Epidermal melanocyte (primary cell): ENCODE results near the gene NSF.
"Not testable (repeated sequence)": the region's sequence is repeated elsewhere in the genome, so short reads cannot be mapped to it uniquely, and the experiment has no call there.

Experiments
- DNase-seq: peaks from one replicate; pipeline ENCODE4 v3.0.0; 2011; ENCODE audit warnings: low spot score; ENCODE audit not compliant: insufficient read length

Gene NSF

GRCh38 chr17:46756081-46756735, 165.7 kb downstream of the NSF start:
- DNase-seq = no peak

DNA sequence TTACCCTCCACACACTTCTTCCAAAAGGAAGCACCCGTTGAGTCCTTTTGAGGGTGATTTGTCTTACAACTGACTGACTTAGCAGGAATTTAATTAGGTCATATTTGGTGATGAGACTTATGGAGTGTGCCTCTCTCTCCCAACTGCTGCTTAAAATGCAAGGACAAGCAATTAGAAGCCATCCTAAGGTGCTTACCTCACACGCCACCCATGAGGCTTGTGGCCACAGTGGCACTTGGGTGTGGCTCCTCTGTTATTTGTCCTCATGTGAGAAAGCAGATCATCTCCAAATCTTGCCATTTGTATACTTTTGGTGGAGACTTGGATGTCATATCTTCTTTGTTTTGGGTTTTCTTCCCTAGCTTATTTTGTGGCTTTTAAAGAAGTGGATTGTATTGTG, 166.4 kb downstream of the NSF start:
- DNase-seq = no peak

DNA sequence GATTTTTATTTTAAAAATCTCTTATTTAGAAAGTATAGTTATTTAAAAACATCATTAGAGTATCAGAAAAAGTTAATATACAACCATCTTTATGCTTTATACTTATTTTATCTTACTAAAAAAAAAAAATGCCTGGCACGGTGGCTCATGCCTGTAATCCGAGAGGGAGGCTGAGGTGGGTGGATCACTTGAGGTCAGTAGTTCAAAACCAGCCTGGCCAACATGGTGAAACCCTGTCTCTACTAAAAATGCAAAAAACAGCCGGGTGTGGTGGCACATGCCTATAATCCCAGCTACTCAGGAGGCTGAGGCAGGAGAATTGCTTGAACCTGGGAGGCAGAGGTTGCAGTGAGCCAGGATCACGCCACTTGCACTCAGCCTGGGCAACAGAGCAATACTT, 167.1 kb downstream of the NSF start:
- not testable (repeated sequence) for DNase-seq

DNA sequence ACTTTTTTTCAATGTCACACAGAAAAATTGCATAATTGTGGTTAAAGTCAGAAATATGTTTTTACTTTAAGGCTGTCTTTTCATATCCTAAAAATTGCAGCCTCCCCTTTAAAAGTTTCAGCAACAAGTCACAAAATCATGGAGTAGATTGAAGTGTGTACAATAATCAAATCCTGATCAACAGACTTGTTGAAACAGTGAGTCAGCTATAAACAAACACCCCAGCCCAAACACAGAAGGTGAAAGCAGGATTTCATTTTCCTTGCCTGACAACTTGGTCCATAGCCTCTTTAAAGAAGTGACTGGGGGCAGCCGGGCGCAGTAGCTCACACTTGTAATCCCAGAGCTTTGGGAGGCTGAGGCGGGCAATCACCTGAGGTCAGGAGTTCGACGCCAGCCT, 168.1 kb downstream of the NSF start:
- no peak for DNase-seq

- no peak for DNase-seq
Observed at GRCh38 chr17:46759141-46759540, 168.7 kb downstream of the NSF start.

GRCh38 chr17:46763416-46763815, 172.9 kb downstream of the NSF start:
- no peak for DNase-seq

DNA sequence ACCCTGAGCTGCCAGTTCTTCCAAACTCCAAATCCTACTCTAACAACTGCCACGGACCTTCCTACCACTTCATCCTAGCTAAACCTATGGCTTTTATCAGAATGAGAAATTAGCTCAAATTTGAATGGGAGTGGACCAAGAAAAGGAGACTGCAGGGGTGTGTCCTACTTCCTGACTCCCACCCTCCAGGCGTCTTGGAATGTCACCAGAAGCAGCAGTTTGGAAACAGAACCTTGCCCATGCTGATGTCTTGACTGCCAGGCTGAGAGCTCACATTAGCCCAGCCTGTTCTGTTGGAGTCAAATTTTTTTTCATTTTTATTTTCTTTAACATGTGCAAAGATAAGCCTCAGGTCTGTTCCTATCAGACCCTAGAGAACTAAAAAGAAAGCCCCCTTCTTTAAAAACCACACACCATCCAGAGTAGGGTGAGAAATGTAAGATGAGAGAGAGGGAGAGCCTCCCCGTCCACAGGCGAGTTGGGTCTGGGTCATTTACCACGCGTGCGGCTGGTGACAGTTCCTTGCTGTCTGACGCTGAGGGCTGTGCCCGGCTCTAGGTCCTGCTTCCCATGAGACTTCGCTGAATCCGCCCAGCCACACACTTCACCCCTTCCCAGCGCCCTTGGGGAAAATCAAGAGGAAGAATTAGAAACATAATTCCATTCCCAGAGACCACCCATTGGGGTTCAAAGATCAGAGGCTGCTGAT, 173.7 kb downstream of the NSF start:
- no peak for DNase-seq

DNA sequence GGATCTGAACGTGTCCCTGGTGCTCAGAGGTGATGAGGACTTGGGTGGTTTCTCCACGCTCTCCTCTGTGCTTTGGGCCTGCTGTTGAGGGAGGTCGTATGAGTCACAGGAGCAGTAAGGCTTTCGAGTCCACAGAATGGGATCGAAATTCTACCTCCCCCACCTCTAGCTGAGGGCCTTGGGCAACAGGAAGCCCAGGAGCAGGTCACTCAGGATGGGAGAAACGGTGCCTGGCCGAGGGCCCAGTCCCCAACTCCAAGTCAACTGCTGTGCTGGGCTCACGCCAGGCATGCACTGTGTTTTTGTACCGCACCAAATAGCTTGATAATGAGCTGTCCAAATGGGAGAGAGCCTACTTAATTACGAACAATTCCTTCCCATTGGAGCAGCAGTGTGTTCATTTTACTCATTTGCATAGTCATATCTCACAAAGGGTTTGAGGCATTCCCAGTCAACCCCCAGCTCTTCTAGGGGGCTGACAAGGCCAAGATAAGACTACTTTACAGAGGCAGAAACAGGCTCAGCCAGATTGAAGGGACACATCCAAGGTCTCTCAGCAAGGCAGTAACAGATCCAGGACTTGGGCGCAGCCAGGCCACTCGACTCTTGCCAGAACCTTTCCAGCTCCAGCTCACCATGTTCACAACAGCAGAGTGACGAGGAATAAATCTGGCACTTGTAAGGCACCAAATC, 174.4 kb downstream of the NSF start:
- DNase-seq = no peak

DNA sequence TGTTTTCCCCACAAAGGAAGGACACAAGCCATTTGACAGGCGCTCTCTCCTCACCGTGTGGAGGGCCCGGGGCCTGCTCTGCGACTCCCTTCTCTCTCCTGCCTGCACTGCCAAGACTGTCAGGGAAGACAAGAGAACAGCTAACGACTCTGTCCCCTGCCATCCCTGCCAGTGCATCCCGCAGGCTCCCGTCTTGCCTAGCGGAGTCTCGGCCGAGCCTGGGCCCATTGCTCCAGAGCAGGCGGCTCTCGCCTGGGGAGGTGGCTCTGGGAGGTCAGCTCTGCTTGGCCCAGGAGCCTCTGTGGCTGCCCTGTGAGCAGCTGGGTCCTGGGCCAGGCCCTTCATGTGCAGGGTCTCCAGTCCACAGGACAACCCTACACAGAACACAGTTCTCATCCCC, 175.0 kb downstream of the NSF start:
- no peak for DNase-seq

DNA sequence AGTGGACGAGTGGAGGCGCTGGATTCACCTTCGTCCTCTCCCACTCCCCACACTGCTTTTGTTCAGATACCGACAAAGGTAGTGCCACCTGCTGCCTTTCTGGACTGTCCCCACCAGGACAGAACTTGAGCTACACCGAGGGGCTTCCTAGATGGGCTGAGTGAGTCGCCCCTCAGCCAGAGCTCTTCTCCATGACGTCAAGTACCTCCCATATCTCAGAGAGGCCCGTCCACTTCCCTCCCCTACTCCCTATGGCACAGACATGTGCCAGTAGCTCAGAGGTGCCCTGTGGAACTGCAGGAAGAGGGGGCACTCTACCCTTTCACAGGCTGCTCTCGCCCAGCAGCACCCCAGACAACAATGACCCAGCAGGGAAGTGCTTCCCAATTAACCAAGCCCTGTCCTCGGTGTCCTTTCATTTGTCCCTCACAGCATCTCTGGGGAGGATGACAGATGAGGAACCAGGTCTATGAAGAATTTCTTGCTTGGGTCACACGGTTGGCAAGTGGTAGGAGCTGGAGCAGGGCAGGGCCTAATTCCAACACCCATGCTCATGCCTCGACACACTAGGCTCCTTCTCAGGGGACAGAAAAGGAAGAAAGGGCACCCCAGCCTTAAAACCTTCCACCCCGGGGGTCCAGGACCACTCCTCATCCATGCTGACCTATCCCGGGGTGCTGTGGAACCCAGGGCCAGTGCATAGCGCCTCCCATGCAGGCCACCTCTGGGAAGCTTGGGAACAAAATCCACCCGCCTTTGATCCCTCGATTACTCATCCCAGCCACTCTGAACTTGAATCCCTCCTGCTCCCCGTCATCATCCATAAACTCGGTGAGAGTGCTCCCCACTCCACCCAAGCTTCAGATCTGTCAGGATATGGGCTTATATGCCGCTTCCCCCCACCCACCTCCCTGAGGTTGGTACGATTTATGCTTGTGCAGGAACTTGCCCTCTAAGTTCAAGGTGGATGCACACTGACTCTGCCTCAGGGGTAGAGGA, 176.3 kb downstream of the NSF start:
- no peak for DNase-seq

DNA sequence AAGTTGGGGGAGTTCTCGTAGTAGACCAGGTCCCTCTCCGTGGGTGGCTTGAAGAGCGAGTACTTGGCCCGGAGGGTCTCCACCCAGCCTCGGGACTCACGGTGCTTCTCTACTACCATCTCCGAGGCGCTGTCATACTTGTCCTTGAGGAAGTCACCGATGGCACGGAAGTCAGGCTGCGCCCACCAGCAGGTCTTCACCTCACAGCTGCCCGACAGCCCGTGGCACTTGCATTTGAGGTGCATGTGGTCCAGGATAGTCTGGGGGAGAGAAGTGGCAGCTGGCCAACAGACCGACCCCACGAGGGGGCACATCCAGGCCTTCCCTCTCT, 178.0 kb downstream of the NSF start:
- DNase-seq = no peak

DNA sequence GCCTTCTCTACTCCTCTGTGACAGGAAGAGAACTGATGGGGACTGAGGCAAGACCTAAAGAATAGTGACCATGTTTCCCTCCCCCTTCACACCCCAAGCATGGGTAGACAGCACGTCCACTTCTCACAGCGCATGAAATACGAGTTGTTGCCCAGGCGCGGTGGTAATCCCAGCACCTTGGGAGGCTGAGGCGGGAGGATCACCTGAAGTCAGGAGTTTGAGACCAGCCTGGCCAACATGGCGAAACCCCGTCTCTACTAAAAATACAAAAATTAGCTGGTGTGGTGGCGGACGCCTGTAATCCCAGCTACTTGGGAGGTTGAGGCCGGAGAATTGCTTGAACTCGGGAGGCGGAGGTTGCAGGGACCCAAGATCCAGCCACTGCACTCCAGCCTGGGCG, 178.4 kb downstream of the NSF start:
- not testable (repeated sequence) for DNase-seq

DNA sequence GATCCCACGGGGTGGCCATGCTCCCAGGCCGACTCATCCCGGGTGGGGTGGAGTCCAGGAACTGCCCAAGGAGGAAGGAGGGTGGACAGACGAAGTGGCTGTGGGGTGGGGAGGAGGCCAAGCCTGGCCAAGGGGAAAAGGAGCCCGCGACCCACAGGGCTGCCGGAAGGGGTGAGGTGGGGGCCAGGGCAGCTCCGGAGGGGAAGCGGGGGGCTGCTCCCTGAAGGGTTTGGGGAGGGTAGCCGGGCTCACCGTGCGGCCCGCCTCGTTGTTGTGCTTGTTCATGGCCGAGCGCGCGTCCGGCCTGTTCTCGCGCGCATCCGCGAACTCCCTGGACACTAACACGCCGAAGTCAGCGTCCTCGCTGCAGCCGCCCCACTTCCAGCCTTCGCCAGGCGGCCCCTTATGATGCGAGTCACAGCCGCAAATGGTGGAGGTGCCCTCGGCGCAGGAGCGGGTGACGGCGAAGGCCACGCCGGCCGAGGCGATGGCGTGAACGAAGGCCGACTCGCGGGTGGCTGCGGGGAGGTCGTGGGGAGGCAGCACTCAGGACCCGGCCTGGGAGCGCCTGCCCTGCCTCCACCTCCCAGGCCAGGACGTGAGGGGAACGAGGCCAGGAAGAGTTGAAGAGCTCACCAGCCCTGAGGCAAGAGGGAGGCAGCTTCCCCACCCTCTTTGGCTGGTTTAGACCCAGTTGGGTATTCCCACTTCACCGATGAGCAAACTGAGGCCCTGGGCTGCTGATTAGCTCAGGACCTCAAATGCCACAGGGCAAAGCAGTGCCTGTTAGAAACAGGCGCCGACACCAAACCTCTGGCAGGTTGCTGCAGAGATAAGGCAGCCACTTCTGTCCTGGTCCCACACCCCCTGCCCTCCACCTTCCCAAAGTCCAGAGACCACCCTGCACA, 179.3 kb downstream of the NSF start:
- DNase-seq = no peak

- no peak for DNase-seq
Observed at GRCh38 chr17:46770439-46770817, 180.0 kb downstream of the NSF start.

DNA sequence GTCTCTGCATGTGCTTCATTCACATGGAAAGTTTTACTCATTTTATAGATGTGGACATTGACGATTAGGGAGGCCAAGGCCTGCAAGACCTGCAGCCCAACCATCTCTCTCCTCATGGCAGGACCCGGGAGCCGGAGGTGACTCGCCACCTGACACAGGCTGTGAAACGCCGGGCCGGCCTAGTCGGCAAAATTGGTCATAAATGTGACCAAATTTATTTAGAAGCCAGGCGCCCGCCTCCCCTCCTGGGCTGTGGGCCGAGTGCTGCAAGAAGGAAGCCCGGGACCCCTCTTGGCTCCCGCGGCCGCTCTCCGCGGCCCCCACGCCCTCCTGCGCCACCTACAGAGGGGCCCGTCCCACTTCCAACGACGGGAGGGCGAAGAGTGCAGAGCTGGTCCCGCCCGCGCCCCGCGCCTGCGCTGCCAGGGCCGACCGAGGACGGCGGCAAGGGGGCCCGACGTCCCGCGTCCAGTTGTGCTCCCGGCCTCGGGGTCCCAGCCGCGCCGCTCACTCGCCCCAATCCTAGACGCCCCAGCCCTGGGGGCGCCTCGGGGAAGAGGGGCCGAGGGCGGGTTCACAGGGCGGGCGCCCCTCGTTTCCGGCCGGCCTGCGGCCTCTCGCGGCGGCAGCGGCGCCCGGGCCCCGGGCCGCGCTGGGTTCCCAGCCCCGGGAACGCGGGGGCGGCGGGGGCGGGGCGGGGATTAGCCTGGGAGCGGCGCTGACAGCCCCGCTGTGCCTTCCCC, 180.5 kb downstream of the NSF start:
- DNase-seq = no peak

- DNase-seq = no peak
Observed at GRCh38 chr17:46771561-46772474, 181.3 kb downstream of the NSF start.

- DNase-seq = no peak
Observed at GRCh38 chr17:46772475-46773220, 182.2 kb downstream of the NSF start.

GRCh38 chr17:46773221-46773605, 182.7 kb downstream of the NSF start:
- DNase-seq = no peak
